SK-N-SH (cell line): Measurements from ENCODE around the gene SGCE. TPM values are rescaled to one million over a fixed set of nuclear protein-coding genes. Genes with fewer than 3 reads are reported as not detected.

Experiments used
- CTCF ChIA-PET: fragments of 300-600, 350-600 bp; formaldehyde crosslinking; extraction: SDS; loops from one replicate; lab custom pipeline; 2021; lab: Yijun Ruan, JAX
- POLR2A ChIA-PET: fragments of 350-600 bp; sonication (Branson Sonifier 250); formaldehyde crosslinking; extraction: SDS; loops from one replicate; lab custom pipeline; 2020; ENCODE audit warnings: antibody characterized with exemption, inconsistent platforms; lab: Yijun Ruan, JAX
- DNase-seq: peaks from one replicate; pipeline ENCODE4 v3.0.0; 2012
- H2AFZ ChIP-seq: fragments of 200-600 bp; sonication (generic); 2 replicates; pipeline ENCODE4 v1.8.1; 2016; ENCODE audit warnings: antibody characterized with exemption, mild to moderate bottlenecking, low read depth
- H3F3A ChIP-seq: fragments of 200-600 bp; sonication (generic); replicated peaks from 2 replicates; pipeline ENCODE3; 2016; ENCODE audit warnings: antibody characterized with exemption, mild to moderate bottlenecking; ENCODE audit not compliant: insufficient read depth
- H3K27ac ChIP-seq, 2 experiments: fragments of 200-500 bp in 1 of 2; fragments of 200-600 bp in 1 of 2; sonication (Bioruptor generic) in 1 of 2; sonication (generic), shearing (Covaris generic) in 1 of 2; 2 replicates each; pipeline versions ENCODE4 v1.5.1 to v1.6.1; 2014 to 2016; ENCODE audit warnings: low read depth in 2 of 2, inconsistent platforms in 1 of 2, low read length in 1 of 2, mild to moderate bottlenecking in 1 of 2, mixed read lengths in 1 of 2
- H3K27me3 ChIP-seq: fragments of 200-600 bp; sonication (generic), shearing (Covaris generic); 2 replicates; pipeline ENCODE4 v1.6.1; 2016; ENCODE audit warnings: mixed run types; ENCODE audit not compliant: insufficient read depth
- H3K36me3 ChIP-seq, 2 experiments: fragments of 200-500 bp in 1 of 2; fragments of 200-600 bp in 1 of 2; sonication (Bioruptor generic) in 1 of 2; sonication (generic) in 1 of 2; replicated peaks in 1 of 2; 2 replicates each; pipeline versions ENCODE3 to v1.5.1; 2014 to 2016; ENCODE audit warnings: low read length in 1 of 2, mild to moderate bottlenecking in 1 of 2; ENCODE audit not compliant: insufficient read depth in 2 of 2, control insufficient read depth in 1 of 2
- H3K4me1 ChIP-seq, 2 experiments: fragments of 200-500 bp in 1 of 2; fragments of 200-600 bp in 1 of 2; sonication (Bioruptor generic) in 1 of 2; sonication (generic), shearing (Covaris generic) in 1 of 2; 2 replicates each; pipeline versions ENCODE4 v1.5.1 to v1.6.1; 2014 to 2016; ENCODE audit warnings: low read depth in 1 of 2, low read length in 1 of 2, mixed run types in 1 of 2; ENCODE audit not compliant: insufficient read depth in 2 of 2, control insufficient read depth in 1 of 2
- H3K4me2 ChIP-seq: fragments of 200-600 bp; sonication (generic), shearing (Covaris generic); 2 replicates; pipeline ENCODE4 v1.6.1; 2017; ENCODE audit warnings: mixed run types
- H3K4me3 ChIP-seq, 2 experiments: fragments of 200-500 bp in 1 of 2; fragments of 200-600 bp in 1 of 2; sonication (Bioruptor generic) in 1 of 2; sonication (generic), shearing (Covaris generic) in 1 of 2; 2 replicates each; pipeline versions ENCODE4 v1.5.1 to v1.8.1; 2014 to 2016; ENCODE audit warnings: low read depth in 2 of 2, inconsistent platforms in 1 of 2, low read length in 1 of 2, mild to moderate bottlenecking in 1 of 2, mixed read lengths in 1 of 2, moderate library complexity in 1 of 2
- H3K79me2 ChIP-seq: fragments of 200-600 bp; sonication (generic); 2 replicates; pipeline ENCODE4 v1.8.1; 2017; ENCODE audit warnings: mild to moderate bottlenecking; ENCODE audit not compliant: insufficient read depth
- H3K9ac ChIP-seq: fragments of 200-600 bp; sonication (generic); 2 replicates; pipeline ENCODE4 v1.6.1; 2017; ENCODE audit warnings: mixed run types
- H3K9me2 ChIP-seq: fragments of 200-600 bp; sonication (generic); 2 replicates; pipeline ENCODE4 v1.6.1; 2017; ENCODE audit warnings: mixed run types
- H3K9me3 ChIP-seq: fragments of 200-600 bp; sonication (generic); 2 replicates; pipeline ENCODE4 v1.6.1; 2017; ENCODE audit warnings: mixed run types, mild to moderate bottlenecking, moderate library complexity
- H4K20me1 ChIP-seq: fragments of 200-600 bp; sonication (generic); 2 replicates; pipeline ENCODE4 v1.6.1; 2017; ENCODE audit warnings: mild to moderate bottlenecking, mixed run types; ENCODE audit not compliant: insufficient read depth
- CHD2 ChIP-seq: fragments of 150-350 bp; IDR thresholded peaks from 2 replicates; pipeline ENCODE4 v1.6.1; 2018; ENCODE audit warnings: low read length; ENCODE audit not compliant: partially characterized antibody
- ELF1 ChIP-seq: IDR thresholded peaks from 2 replicates; pipeline ENCODE4 v1.4.0; 2012
- EP300 ChIP-seq, 2 experiments: IDR thresholded peaks; 2 replicates each; pipeline versions ENCODE4 v1.4.0 to v1.6.1; 2012; ENCODE audit warnings: borderline replicate concordance in 1 of 2, low read depth in 1 of 2, low read length in 1 of 2
- EZH2phosphoT487 ChIP-seq: fragments of 200-600 bp; sonication (generic); IDR thresholded peaks from 2 replicates; pipeline ENCODE4 v1.6.1; 2017; ENCODE audit warnings: low read depth, mixed run types, mild to moderate bottlenecking, antibody characterized with exemption, moderate library complexity, borderline replicate concordance
- FOXJ3 ChIP-seq: sonication (generic); formaldehyde crosslinking; IDR thresholded peaks from 2 replicates; pipeline ENCODE4 v1.5.1; 2020; ENCODE audit warnings: mild to moderate bottlenecking, missing genetic modification reagents
- FOXM1 ChIP-seq: IDR thresholded peaks from 2 replicates; pipeline ENCODE4 v1.4.0; 2012; ENCODE audit warnings: low read depth, mild to moderate bottlenecking
- GATA2 ChIP-seq: sonication (generic); formaldehyde crosslinking; IDR thresholded peaks from 2 replicates; pipeline ENCODE4 v1.5.0; 2020; ENCODE audit warnings: mild to moderate bottlenecking, missing genetic modification reagents
- JUND ChIP-seq: IDR thresholded peaks from 2 replicates; pipeline ENCODE4 v1.4.0; 2012
- MXI1 ChIP-seq: IDR thresholded peaks from 2 replicates; pipeline ENCODE4 v1.6.1; 2012; ENCODE audit warnings: mild to moderate bottlenecking, low read depth, low read length, improper control_type of control experiment
- NFIC ChIP-seq: IDR thresholded peaks from 2 replicates; pipeline ENCODE4 v1.4.0; 2012; ENCODE audit warnings: borderline replicate concordance
- POLR2AphosphoS5 ChIP-seq: IDR thresholded peaks from 2 replicates; pipeline ENCODE4 v1.6.1; 2012; ENCODE audit warnings: low read depth, low read length
- RCOR1 ChIP-seq: fragments of 150-350 bp; IDR thresholded peaks from 2 replicates; pipeline ENCODE4 v1.6.1; 2017; ENCODE audit warnings: antibody characterized with exemption, low read length
- SMC3 ChIP-seq: IDR thresholded peaks from 2 replicates; pipeline ENCODE4 v1.6.1; 2012; ENCODE audit warnings: low read depth, low read length, improper control_type of control experiment
- TCF12 ChIP-seq: IDR thresholded peaks from 2 replicates; pipeline ENCODE4 v1.4.0; 2012
- TEAD4 ChIP-seq: IDR thresholded peaks from 2 replicates; pipeline ENCODE4 v1.4.0; 2012; ENCODE audit warnings: mild to moderate bottlenecking, borderline replicate concordance; ENCODE audit not compliant: insufficient read depth
- YY1 ChIP-seq: IDR thresholded peaks from 2 replicates; pipeline ENCODE4 v1.4.0; 2012; ENCODE audit warnings: low read depth, mild to moderate bottlenecking
- WGBS: methylation state at CpG from one replicate; pipeline ENCODE4 v1.1.6; 2017; ENCODE audit warnings: low lambda C conversion rate; 5-methylcytosine and 5-hydroxymethylcytosine counted together
- polyA plus RNA-seq, 3 experiments: library from polyadenylated mRNA; depleted of rRNA; stranded (reverse); fragments of >200 nt; gene quantifications; 2 replicates each; pipeline ENCODE4 v1.2.3, GENCODE V29; 2012
- TF ChIP-seq, protein P1 (sequence below): IDR thresholded peaks from 2 replicates; pipeline ENCODE4 v1.4.0; 2012; ENCODE audit warnings: low read depth, borderline replicate concordance
- TF ChIP-seq, protein P2 (sequence below): IDR thresholded peaks from 2 replicates; pipeline ENCODE4; 2012
- TF ChIP-seq, protein P3 (sequence below): fragments of 150-350 bp; IDR thresholded peaks from 2 replicates; pipeline ENCODE4 v1.6.1; 2016; ENCODE audit warnings: mild to moderate bottlenecking, low read depth, low read length
- TF ChIP-seq, protein P4 (sequence below): IDR thresholded peaks from 2 replicates; pipeline ENCODE4 v1.6.1; 2012; ENCODE audit warnings: mild to moderate bottlenecking, low read depth, low read length, moderate library complexity

SGCE gene
- polyA plus RNA-seq, 1 of the 3 experiments (the other 2 are of a cell fraction): 69.5 TPM

DNA sequence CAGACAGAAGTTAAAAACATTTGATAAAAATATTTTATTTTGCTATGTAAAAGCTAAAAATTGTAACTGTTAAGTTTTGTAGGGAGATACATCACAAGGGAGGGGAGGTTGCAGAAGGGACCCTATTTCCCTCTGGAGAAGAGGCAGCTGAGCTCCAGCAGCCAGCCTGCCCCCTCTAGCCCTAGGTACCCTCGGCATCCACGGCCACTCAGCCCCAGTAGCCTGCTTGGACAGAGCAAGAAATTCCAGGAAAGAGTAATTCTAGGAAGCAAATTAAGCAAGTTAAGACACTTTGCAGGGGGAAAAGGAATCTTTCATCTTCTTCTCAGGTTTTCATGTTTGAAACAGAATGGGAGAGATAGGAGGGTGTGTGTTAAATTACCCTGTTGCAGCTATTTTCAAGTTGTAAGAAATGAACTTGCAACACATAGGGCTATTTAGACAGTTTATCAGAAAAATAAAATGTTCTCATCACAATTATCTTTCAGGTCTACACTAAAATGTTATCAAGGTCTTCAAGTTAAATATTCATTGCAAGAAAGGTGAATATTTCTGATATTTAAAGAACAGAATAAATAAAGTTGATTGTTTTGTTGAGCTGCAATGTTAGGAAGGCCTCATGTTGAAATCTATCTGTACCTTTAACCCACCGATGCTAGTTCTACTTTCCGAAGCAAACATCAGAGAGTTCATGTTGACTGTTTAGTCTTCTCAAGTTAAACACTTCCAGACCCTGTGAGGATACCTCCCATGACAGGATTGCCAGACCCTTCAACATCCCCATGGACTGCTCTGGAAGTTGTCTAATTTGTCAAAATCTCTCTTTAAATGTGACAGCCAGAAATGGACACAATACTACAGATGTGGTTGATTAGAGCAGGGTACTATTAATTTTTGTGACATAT is 5.5 kb downstream of the SGCE start:
- no peaks in the 10 kb centered on the region for H3K9me3 ChIP-seq
- H3K36me3 ChIP-seq: peaks cover 3 to 6% of the 10 kb centered on the region in 2 experiments
- H3K79me2 ChIP-seq: peaks cover 99% of the 10 kb centered on the region
- 87% methylated on average over 4 of the region's 4 CpGs for WGBS
- H3K27me3 ChIP-seq: no peaks in the 10 kb centered on the region
- DNase-seq: peak; percentile 60
- H3K9ac ChIP-seq: no peak overlapping the region
- no peak overlapping the region for H3K27ac ChIP-seq
- H3F3A ChIP-seq: no peaks in the 10 kb centered on the region
- H3K4me3 ChIP-seq: no peak overlapping the region
- 0 out of 2 replicates have a peak overlapping the region, but pooled peaks have one; percentile 12 for H3K4me2 ChIP-seq
- H4K20me1 ChIP-seq: peaks cover 21% of the 10 kb centered on the region
- no peaks in the 10 kb centered on the region for H3K9me2 ChIP-seq
- H3K4me1 ChIP-seq: peaks cover 11 to 26% of the 10 kb centered on the region in 2 experiments; a peak in 3 of 4 replicates
- H2AFZ ChIP-seq: no peak overlapping the region
- TF ChIP-seq TCF12: peak; percentile 79
- TF ChIP-seq, protein P1, sequence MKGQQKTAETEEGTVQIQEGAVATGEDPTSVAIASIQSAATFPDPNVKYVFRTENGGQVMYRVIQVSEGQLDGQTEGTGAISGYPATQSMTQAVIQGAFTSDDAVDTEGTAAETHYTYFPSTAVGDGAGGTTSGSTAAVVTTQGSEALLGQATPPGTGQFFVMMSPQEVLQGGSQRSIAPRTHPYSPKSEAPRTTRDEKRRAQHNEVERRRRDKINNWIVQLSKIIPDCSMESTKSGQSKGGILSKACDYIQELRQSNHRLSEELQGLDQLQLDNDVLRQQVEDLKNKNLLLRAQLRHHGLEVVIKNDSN: no peak
- TF ChIP-seq SMC3: no peak
- TF ChIP-seq FOXJ3 (CRISPR knock-in tag): peak; percentile 63
- peak; percentile 86 for TF ChIP-seq CHD2
- 0 out of 2 replicates have a peak, but pooled peaks have one; percentile 17 for TF ChIP-seq TEAD4
- TF ChIP-seq RCOR1: peak; percentile 98
- TF ChIP-seq NFIC: no peak
- TF ChIP-seq FOXM1: no peak
- peak in 1 of 2 experiments; percentile 98; a peak in 2 of 4 replicates for TF ChIP-seq EP300 (IDR thresholded peaks at IDR 0.05; ENCODE audit: borderline replicate concordance in 1 of 2, low read depth in 1 of 2, low read length in 1 of 2)
- peak; percentile 59 for TF ChIP-seq POLR2AphosphoS5
- peak; percentile 72; the same call in 1 of the 2 replicates for TF ChIP-seq GATA2 (CRISPR knock-in tag)
- TF ChIP-seq, protein P2, sequence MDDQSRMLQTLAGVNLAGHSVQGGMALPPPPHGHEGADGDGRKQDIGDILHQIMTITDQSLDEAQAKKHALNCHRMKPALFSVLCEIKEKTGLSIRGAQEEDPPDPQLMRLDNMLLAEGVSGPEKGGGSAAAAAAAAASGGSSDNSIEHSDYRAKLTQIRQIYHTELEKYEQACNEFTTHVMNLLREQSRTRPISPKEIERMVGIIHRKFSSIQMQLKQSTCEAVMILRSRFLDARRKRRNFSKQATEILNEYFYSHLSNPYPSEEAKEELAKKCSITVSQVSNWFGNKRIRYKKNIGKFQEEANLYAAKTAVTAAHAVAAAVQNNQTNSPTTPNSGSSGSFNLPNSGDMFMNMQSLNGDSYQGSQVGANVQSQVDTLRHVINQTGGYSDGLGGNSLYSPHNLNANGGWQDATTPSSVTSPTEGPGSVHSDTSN: peak; percentile 58
- ChIA-PET CTCF (interaction anchor here (0.7 to 2.2 kb wide), 4 partner anchors 15 to 216 kb away, joined by 3 to 6 read pairs (median 4); no protein-coding TSS in a partner anchor), POLR2A (no interaction called here)

DNA sequence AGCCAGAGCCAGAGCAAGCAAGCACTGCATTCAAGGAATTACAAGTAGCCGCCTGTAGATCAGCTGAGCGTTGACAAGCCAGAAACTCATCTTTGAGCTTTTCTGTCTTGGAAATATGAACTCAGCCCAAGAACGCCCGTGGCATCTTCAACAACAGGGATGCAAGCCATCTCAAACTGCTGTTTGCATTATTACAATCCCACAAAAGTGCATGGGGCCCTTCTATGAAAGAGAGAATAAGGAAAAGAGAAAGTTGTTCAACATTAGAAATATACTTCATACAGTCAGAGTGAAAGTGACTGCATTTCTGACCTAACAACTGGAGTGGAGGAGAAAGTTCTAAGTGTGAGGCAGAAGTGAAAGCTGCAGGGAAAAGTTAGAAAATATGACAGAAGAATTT is 6.5 kb downstream of the SGCE start:
- peaks cover 3 to 6% of the 10 kb centered on the region in 2 experiments for H3K36me3 ChIP-seq
- H2AFZ ChIP-seq: no peak overlapping the region
- CTCF ChIA-PET: interaction anchor here (1.5 to 2.2 kb wide), 2 partner anchors 10 to 14 kb away, joined by 3 to 6 read pairs; no protein-coding TSS in a partner anchor
- H3K9me3 ChIP-seq: no peaks in the 10 kb centered on the region
- H3K27ac ChIP-seq: no peak overlapping the region
- H3K4me3 ChIP-seq: no peak overlapping the region
- 99% methylated on average over 4 of the region's 4 CpGs for WGBS
- no peaks in the 10 kb centered on the region for H3K9me2 ChIP-seq
- peaks cover 21% of the 10 kb centered on the region for H4K20me1 ChIP-seq
- POLR2A ChIA-PET: no interaction called here
- 0 out of 2 replicates have a peak overlapping the region, but pooled peaks have one; percentile 12 for H3K4me2 ChIP-seq
- H3K27me3 ChIP-seq: no peaks in the 10 kb centered on the region
- H3K4me1 ChIP-seq: peaks cover 11 to 25% of the 10 kb centered on the region in 2 experiments; a peak in 3 of 4 replicates
- peaks cover 96% of the 10 kb centered on the region for H3K79me2 ChIP-seq
- no peak overlapping the region for H3K9ac ChIP-seq
- no peak for DNase-seq
- peaks cover 2% of the 10 kb centered on the region for H3F3A ChIP-seq
- TF ChIP-seq YY1: no peak
- TF ChIP-seq EP300 (IDR thresholded peaks at IDR 0.05; ENCODE audit: borderline replicate concordance in 1 of 2, low read depth in 1 of 2, low read length in 1 of 2): no peak
- TF ChIP-seq EZH2phosphoT487: no peak
- TF ChIP-seq, protein P3, sequence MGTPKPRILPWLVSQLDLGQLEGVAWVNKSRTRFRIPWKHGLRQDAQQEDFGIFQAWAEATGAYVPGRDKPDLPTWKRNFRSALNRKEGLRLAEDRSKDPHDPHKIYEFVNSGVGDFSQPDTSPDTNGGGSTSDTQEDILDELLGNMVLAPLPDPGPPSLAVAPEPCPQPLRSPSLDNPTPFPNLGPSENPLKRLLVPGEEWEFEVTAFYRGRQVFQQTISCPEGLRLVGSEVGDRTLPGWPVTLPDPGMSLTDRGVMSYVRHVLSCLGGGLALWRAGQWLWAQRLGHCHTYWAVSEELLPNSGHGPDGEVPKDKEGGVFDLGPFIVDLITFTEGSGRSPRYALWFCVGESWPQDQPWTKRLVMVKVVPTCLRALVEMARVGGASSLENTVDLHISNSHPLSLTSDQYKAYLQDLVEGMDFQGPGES: no peak
- TF ChIP-seq FOXM1: no peak
- TF ChIP-seq, protein P4, sequence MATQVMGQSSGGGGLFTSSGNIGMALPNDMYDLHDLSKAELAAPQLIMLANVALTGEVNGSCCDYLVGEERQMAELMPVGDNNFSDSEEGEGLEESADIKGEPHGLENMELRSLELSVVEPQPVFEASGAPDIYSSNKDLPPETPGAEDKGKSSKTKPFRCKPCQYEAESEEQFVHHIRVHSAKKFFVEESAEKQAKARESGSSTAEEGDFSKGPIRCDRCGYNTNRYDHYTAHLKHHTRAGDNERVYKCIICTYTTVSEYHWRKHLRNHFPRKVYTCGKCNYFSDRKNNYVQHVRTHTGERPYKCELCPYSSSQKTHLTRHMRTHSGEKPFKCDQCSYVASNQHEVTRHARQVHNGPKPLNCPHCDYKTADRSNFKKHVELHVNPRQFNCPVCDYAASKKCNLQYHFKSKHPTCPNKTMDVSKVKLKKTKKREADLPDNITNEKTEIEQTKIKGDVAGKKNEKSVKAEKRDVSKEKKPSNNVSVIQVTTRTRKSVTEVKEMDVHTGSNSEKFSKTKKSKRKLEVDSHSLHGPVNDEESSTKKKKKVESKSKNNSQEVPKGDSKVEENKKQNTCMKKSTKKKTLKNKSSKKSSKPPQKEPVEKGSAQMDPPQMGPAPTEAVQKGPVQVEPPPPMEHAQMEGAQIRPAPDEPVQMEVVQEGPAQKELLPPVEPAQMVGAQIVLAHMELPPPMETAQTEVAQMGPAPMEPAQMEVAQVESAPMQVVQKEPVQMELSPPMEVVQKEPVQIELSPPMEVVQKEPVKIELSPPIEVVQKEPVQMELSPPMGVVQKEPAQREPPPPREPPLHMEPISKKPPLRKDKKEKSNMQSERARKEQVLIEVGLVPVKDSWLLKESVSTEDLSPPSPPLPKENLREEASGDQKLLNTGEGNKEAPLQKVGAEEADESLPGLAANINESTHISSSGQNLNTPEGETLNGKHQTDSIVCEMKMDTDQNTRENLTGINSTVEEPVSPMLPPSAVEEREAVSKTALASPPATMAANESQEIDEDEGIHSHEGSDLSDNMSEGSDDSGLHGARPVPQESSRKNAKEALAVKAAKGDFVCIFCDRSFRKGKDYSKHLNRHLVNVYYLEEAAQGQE: no peak
- TF ChIP-seq GATA2 (CRISPR knock-in tag): no peak
- no peak for TF ChIP-seq ELF1
- no peak for TF ChIP-seq MXI1
- TF ChIP-seq JUND: no peak
- no peak for TF ChIP-seq NFIC
- no peak for TF ChIP-seq FOXJ3 (CRISPR knock-in tag)
